HPDE6-E6E7 (cell line): ENCODE measurements around the gene SPATA17.

Experiments
- DNase-seq: peaks from one replicate; pipeline ENCODE4 v3.0.0; 2011; ENCODE audit warnings: missing footprints; ENCODE audit errors: extremely low spot score

Gene SPATA17

GRCh38 chr1:217847643-217848042 is 216.5 kb downstream of the SPATA17 start:
- no peak for DNase-seq

GRCh38 chr1:217856342-217857034 is 225.3 kb downstream of the SPATA17 start:
- DNase-seq, result no peak

- DNase-seq, result no peak
Measured at GRCh38 chr1:217857061-217857460, 225.9 kb downstream of the SPATA17 start.

GRCh38 chr1:217861658-217862057 is 230.5 kb downstream of the SPATA17 start:
- no peak for DNase-seq

- DNase-seq, result no peak
Measured at GRCh38 chr1:217867446-217867995, 236.4 kb downstream of the SPATA17 start.

GRCh38 chr1:217871955-217872354 is 240.8 kb downstream of the SPATA17 start:
- DNase-seq, result no peak

GRCh38 chr1:217875229-217875628 is 244.1 kb downstream of the SPATA17 start:
- no peak for DNase-seq

- no peak for DNase-seq
Measured at GRCh38 chr1:217876401-217876800, 245.3 kb downstream of the SPATA17 start.

GRCh38 chr1:217876896-217877295 is 245.8 kb downstream of the SPATA17 start:
- no peak for DNase-seq

- DNase-seq, result no peak
Measured at GRCh38 chr1:217881131-217881543, 250.0 kb downstream of the SPATA17 start.

GRCh38 chr1:217881607-217882332 is 250.6 kb downstream of the SPATA17 start:
- no peak for DNase-seq

- no peak for DNase-seq
Measured at GRCh38 chr1:217885181-217885580, 254.0 kb downstream of the SPATA17 start.

GRCh38 chr1:217888328-217888727 is 257.2 kb downstream of the SPATA17 start:
- DNase-seq, result no peak

GRCh38 chr1:217889401-217889800 is 258.3 kb downstream of the SPATA17 start:
- no peak for DNase-seq

GRCh38 chr1:217891966-217892365 is 260.8 kb downstream of the SPATA17 start:
- no peak for DNase-seq

GRCh38 chr1:217892750-217893149 is 261.6 kb downstream of the SPATA17 start:
- no peak for DNase-seq

GRCh38 chr1:217895841-217896240 is 264.7 kb downstream of the SPATA17 start:
- no peak for DNase-seq

- DNase-seq, result no peak
Measured at GRCh38 chr1:217896490-217896889, 265.3 kb downstream of the SPATA17 start.

GRCh38 chr1:217897100-217897499 is 266.0 kb downstream of the SPATA17 start:
- DNase-seq, result no peak

GRCh38 chr1:217899614-217900013 is 268.5 kb downstream of the SPATA17 start:
- DNase-seq, result no peak

- DNase-seq, result no peak
Measured at GRCh38 chr1:217907504-217907903, 276.4 kb downstream of the SPATA17 start.

GRCh38 chr1:217910203-217910602 is 279.1 kb downstream of the SPATA17 start:
- DNase-seq, result no peak

- no peak for DNase-seq
Measured at GRCh38 chr1:217910791-217911320, 279.7 kb downstream of the SPATA17 start.
